ENCODE measurements around the gene SDK1. TPM values are rescaled to one million over a fixed set of nuclear protein-coding genes. Genes with fewer than 3 reads are reported as not detected.
A peak's percentile ranks its signal among the peaks of the same experiment; 100 is the strongest.

SDK1 gene
- total and polyA plus RNA-seq, 2 of the 8 experiments (the other 6 are each of a cell fraction or from before 2014, with no cell fraction given): 3.3 to 7.2 TPM

- no peaks in the 10 kb centered on the region for H3K79me1 ChIP-seq (ENCODE audit: low read depth, low read length)
- H3K14ac ChIP-seq (ENCODE audit: insufficient read length): no peak overlapping the region
- H2AFZ ChIP-seq (ENCODE audit: low read length): no peak overlapping the region
- no peak overlapping the region for H3K4me3 ChIP-seq (ENCODE audit: extremely low read depth in 1 of 4, insufficient read depth in 2 of 4, low read depth in 3 of 4, low read length in 4 of 4)
- H3K18ac ChIP-seq (ENCODE audit: extremely low read depth, low read length): no peak overlapping the region
- H4K8ac ChIP-seq (ENCODE audit: extremely low read depth, insufficient read depth, low read length): peak overlapping the region; percentile 57; the same call in 1 of the 2 replicates
- H2BK12ac ChIP-seq (ENCODE audit: low read depth, low read length): no peak overlapping the region
- H3K4me1 ChIP-seq (replicated peaks in 1 of 4; ENCODE audit: control insufficient read depth in 3 of 4, insufficient read depth in 4 of 4, low read length in 3 of 4): 0 out of 7 replicates have a peak, but pooled peaks cover 0 to 2% (median 0%) of the 10 kb centered on the region in 4 experiments
- no peak overlapping the region for H2AK5ac ChIP-seq (ENCODE audit: low read depth, low read length)
- CTCF ChIA-PET (ENCODE audit: partially characterized antibody): interaction anchor here (1.0 kb wide), 1 partner anchor 169 kb away, joined by 3 read pairs; no protein-coding TSS in a partner anchor
- H3K27ac ChIP-seq (ENCODE audit: low read depth, low read length): no peak overlapping the region
- no peaks in the 10 kb centered on the region for H3K27me3 ChIP-seq (replicated peaks in 1 of 4; ENCODE audit: control insufficient read depth in 3 of 4, extremely low read depth in 1 of 4, insufficient read depth in 3 of 4, low read length in 3 of 4)
- no peak overlapping the region for H3K23ac ChIP-seq (ENCODE audit: insufficient read length)
- no peak overlapping the region for H2BK15ac ChIP-seq (ENCODE audit: low read length)
- H4K5ac ChIP-seq (ENCODE audit: insufficient read length, low read depth, low read length): no peak overlapping the region
- DNase-seq (ENCODE audit: low read depth in 1 of 2, low spot score in 2 of 2): peak in 1 of 2 experiments; percentile 42
- H3K23me2 ChIP-seq (ENCODE audit: low read depth, low read length): no peaks in the 10 kb centered on the region
- no peak overlapping the region for H2BK5ac ChIP-seq (ENCODE audit: low read depth, low read length)
- H4K20me1 ChIP-seq (replicated peaks in 1 of 2; ENCODE audit: control insufficient read depth in 1 of 2, insufficient read depth in 2 of 2, low read length in 2 of 2): no peaks in the 10 kb centered on the region
- no peak for FAIRE-seq
- no peak overlapping the region for H3K9ac ChIP-seq (replicated peaks in 1 of 4; ENCODE audit: extremely low read depth in 1 of 4, low read depth in 3 of 4, low read length in 3 of 4)
- no peaks in the 10 kb centered on the region for H3K36me3 ChIP-seq (ENCODE audit: control insufficient read depth in 2 of 4, insufficient read depth in 4 of 4, low read length in 3 of 4)
- H3K4me2 ChIP-seq (ENCODE audit: insufficient read depth in 1 of 2, low read depth in 2 of 2, low read length in 2 of 2): no peak overlapping the region
- no peaks in the 10 kb centered on the region for H3K79me2 ChIP-seq (ENCODE audit: control insufficient read depth in 1 of 2, insufficient read depth in 2 of 2, low read length in 2 of 2)
- WGBS, 2 experiments (ENCODE audit: extremely low coverage in 1 of 2, insufficient coverage in 1 of 2, insufficient read length in 1 of 2, insufficient replicate concordance in 2 of 2, low coverage in 1 of 2, low lambda C conversion rate in 2 of 2, missing lambda C conversion rate in 1 of 2): 97% methylated on average over 17 of the region's 19 CpGs; no CpG with 5 or more reads in 1 of the 2 experiments
- peak overlapping the region; percentile 27 for H4K91ac ChIP-seq (replicated peaks; ENCODE audit: insufficient read length, low read length)
- H3K9me3 ChIP-seq (ENCODE audit: insufficient read depth in 2 of 2, low read depth in 1 of 2, low read length in 1 of 2): peaks cover 0 to 4% of the 10 kb centered on the region in 2 experiments; a peak in 1 of 4 replicates
- POLR2A ChIA-PET (ENCODE audit: partially characterized antibody): interaction anchor here (0.9 kb wide), 1 partner anchor 16 kb away, joined by 4 read pairs; no protein-coding TSS in a partner anchor
- no peak overlapping the region for H3K4ac ChIP-seq (replicated peaks; ENCODE audit: insufficient read length, low read depth, low read length)
- no peak overlapping the region for H2BK120ac ChIP-seq (replicated peaks; ENCODE audit: low read depth, low read length)
- H3K56ac ChIP-seq (replicated peaks; ENCODE audit: insufficient read length, low read depth, low read length): no peak overlapping the region
- no peak overlapping the region for H2BK20ac ChIP-seq (ENCODE audit: low read length)
- TF ChIP-seq GTF2F1 (IDR thresholded peaks at IDR 0.05; ENCODE audit: borderline replicate concordance, low read depth, low read length) (no peak), SAP30 (IDR thresholded peaks at IDR 0.05; ENCODE audit: insufficient read depth, insufficient replicate concordance, low read length) (no peak), FOSL1 (IDR thresholded peaks at IDR 0.05; ENCODE audit: insufficient read depth, low read depth, low read length) (no peak), PHF8 (conservative IDR thresholded peaks at IDR 0.05; ENCODE audit: low read depth, low read length) (no peak), E2F6 (IDR thresholded peaks at IDR 0.05) (no peak), KDM5A (IDR thresholded peaks at IDR 0.05; ENCODE audit: low read length) (no peak), CREB1 (IDR thresholded peaks at IDR 0.05) (no peak), CTCF (IDR thresholded peaks at IDR 0.05; ENCODE audit: control extremely low read depth in 1 of 3, insufficient read depth in 1 of 3, low read depth in 1 of 3, low read length in 3 of 3) (no peak)
These were observed 755.7 kb downstream of the SDK1 start for GRCh38 chr7:4056552-4057288.
